Large intestine (tissue), 3 donors: ENCODE measurements around the gene CYBA. TPM values are rescaled to one million over a fixed set of nuclear protein-coding genes. Genes with fewer than 3 reads are reported as not detected.

Experiments used
- DNase-seq, 2 donors: peaks; one replicate each; pipeline versions ENCODE4 v3.0.0 to v3.0.0-alpha.2; 2013
- H3K27ac ChIP-seq: one replicate; pipeline ENCODE4 v1.5.1; 2013; ENCODE audit warnings: low read length
- H3K27me3 ChIP-seq: 2 replicates; pipeline ENCODE4 v1.6.1; 2013; ENCODE audit warnings: low read length; ENCODE audit not compliant: control insufficient read depth, insufficient read depth
- H3K36me3 ChIP-seq: 2 replicates; pipeline ENCODE4 v1.6.1; 2013; ENCODE audit warnings: low read length; ENCODE audit not compliant: control insufficient read depth, insufficient read depth
- H3K4me1 ChIP-seq: one replicate; pipeline ENCODE4 v1.6.1; 2013; ENCODE audit warnings: low read length; ENCODE audit not compliant: control insufficient read depth, insufficient read depth
- H3K4me3 ChIP-seq: one replicate; pipeline ENCODE4 v1.5.1; 2013; ENCODE audit warnings: low read length
- H3K9me3 ChIP-seq: one replicate; pipeline ENCODE4 v1.6.1; 2013; ENCODE audit warnings: mild to moderate bottlenecking, low read depth, low read length, moderate library complexity; ENCODE audit not compliant: control insufficient read depth
- WGBS: methylation state at CpG from one replicate; pipeline ENCODE4 v1.1.5; 2013; ENCODE audit warnings: low lambda C conversion rate; ENCODE audit not compliant: insufficient coverage; 5-methylcytosine and 5-hydroxymethylcytosine counted together
- polyA plus RNA-seq: library from polyadenylated mRNA; unstranded; fragments of 120-200 nt; gene quantifications from one replicate; pipeline ENCODE4 v1.2.1, GENCODE V29; 2013

CYBA gene
- polyA plus RNA-seq, 1 donor, result 195 TPM

- Histone ChIP-seq H3K27me3 (no peaks in the 10 kb centered on the region), H3K9me3 (no peaks in the 10 kb centered on the region), H3K4me1 (peaks cover 16% of the 10 kb centered on the region), H3K27ac (no peak overlapping the region), H3K36me3 (peaks cover 57% of the 10 kb centered on the region), H3K4me3 (no peak overlapping the region)
- WGBS, result no CpG with 5 or more reads among the region's 19 CpGs
- no peak for DNase-seq
Observed at GRCh38 chr16:88622125-88622524, 28.7 kb downstream of the CYBA start.

GRCh38 chr16:88619859-88620815, 30.7 kb downstream of the CYBA start:
- Histone ChIP-seq H3K27me3 (no peaks in the 10 kb centered on the region), H3K4me1 (peaks cover 35% of the 10 kb centered on the region), H3K4me3 (no peak overlapping the region), H3K9me3 (no peaks in the 10 kb centered on the region), H3K36me3 (peaks cover 47% of the 10 kb centered on the region), H3K27ac (no peak overlapping the region)
- WGBS, result no CpG with 5 or more reads among the region's 14 CpGs
- no peak for DNase-seq

- Histone ChIP-seq H3K36me3 (peaks cover 40% of the 10 kb centered on the region), H3K27ac (no peak overlapping the region)
- no peak for DNase-seq
Observed at GRCh38 chr16:88618956-88619667, 31.7 kb downstream of the CYBA start.

GRCh38 chr16:88618182-88618955, 32.5 kb downstream of the CYBA start:
- Histone ChIP-seq H3K4me1 (peaks cover 35% of the 10 kb centered on the region), H3K27me3 (no peaks in the 10 kb centered on the region), H3K27ac (no peak overlapping the region), H3K9me3 (no peaks in the 10 kb centered on the region), H3K4me3 (no peak overlapping the region), H3K36me3 (peaks cover 38% of the 10 kb centered on the region)
- WGBS, result no CpG with 5 or more reads among the region's 20 CpGs
- DNase-seq, result no peak

More at GRCh38 chr16:88618956-88619667, 31.7 kb downstream of the CYBA start:
- no peak overlapping the region for H3K4me3 ChIP-seq
- peaks cover 35% of the 10 kb centered on the region for H3K4me1 ChIP-seq
- H3K27me3 ChIP-seq, result no peaks in the 10 kb centered on the region
- H3K9me3 ChIP-seq, result no peaks in the 10 kb centered on the region
- no CpG with 5 or more reads among the region's 19 CpGs for whole genome bisulfite sequencing

- no peak overlapping the region for H3K4me3 ChIP-seq
Observed at GRCh38 chr16:88617268-88618031, 33.4 kb downstream of the CYBA start.

GRCh38 chr16:88616736-88617135, 34.1 kb downstream of the CYBA start:
- H3K9me3 ChIP-seq, result no peaks in the 10 kb centered on the region
- peaks cover 36% of the 10 kb centered on the region for H3K36me3 ChIP-seq
- no peaks in the 10 kb centered on the region for H3K27me3 ChIP-seq
- peak overlapping the region; percentile 27 for H3K27ac ChIP-seq
- H3K4me1 ChIP-seq, result peaks cover 35% of the 10 kb centered on the region
- no peak for DNase-seq
- H3K4me3 ChIP-seq, result no peak overlapping the region
- WGBS, result no CpG with 5 or more reads among the region's 12 CpGs

More at GRCh38 chr16:88617268-88618031, 33.4 kb downstream of the CYBA start:
- no peaks in the 10 kb centered on the region for H3K27me3 ChIP-seq
- H3K9me3 ChIP-seq, result no peaks in the 10 kb centered on the region
- peak overlapping the region; percentile 43 for H3K27ac ChIP-seq
- H3K4me1 ChIP-seq, result peaks cover 35% of the 10 kb centered on the region
- peak; percentile 62 to 72 for DNase-seq
- WGBS, result no CpG with 5 or more reads among the region's 20 CpGs
- peaks cover 36% of the 10 kb centered on the region for H3K36me3 ChIP-seq

- Histone ChIP-seq H3K9me3 (no peaks in the 10 kb centered on the region), H3K27ac (peak overlapping the region; percentile 27), H3K4me1 (peaks cover 35% of the 10 kb centered on the region), H3K27me3 (no peaks in the 10 kb centered on the region), H3K36me3 (peaks cover 38% of the 10 kb centered on the region), H3K4me3 (no peak overlapping the region)
- no CpG with 5 or more reads among the region's 13 CpGs for WGBS
- peak; percentile 53 to 82 for DNase-seq
Observed at GRCh38 chr16:88616320-88616719, 34.5 kb downstream of the CYBA start.

- WGBS, result no CpG with 5 or more reads among the region's 19 CpGs
- no peaks in the 10 kb centered on the region for H3K27me3 ChIP-seq
- H3K4me3 ChIP-seq, result no peak overlapping the region
- peaks cover 35% of the 10 kb centered on the region for H3K4me1 ChIP-seq
- H3K36me3 ChIP-seq, result peaks cover 51% of the 10 kb centered on the region
- no peaks in the 10 kb centered on the region for H3K9me3 ChIP-seq
- no peak overlapping the region for H3K27ac ChIP-seq
- DNase-seq, result no peak
Observed at GRCh38 chr16:88614818-88615580, 35.9 kb downstream of the CYBA start.
